T-helper 2 cell (primary cell): ENCODE measurements around the gene SRPK1.
A peak's percentile ranks its signal among the peaks of the same experiment; 100 is the strongest.

Experiments used
- DNase-seq, 5 experiments: peaks; one replicate each; pipeline versions ENCODE4 v3.0.0 to v3.0.0-alpha.2; 2012 to 2022

The SRPK1 gene

GRCh38 chr6:35810971-35811698 lies 109.8 kb downstream of the SRPK1 start:
- DNase-seq, result no peak

- DNase-seq, result no peak
Observed at GRCh38 chr6:35809809-35810208, 111.1 kb downstream of the SRPK1 start.

GRCh38 chr6:35808688-35809087 lies 112.2 kb downstream of the SRPK1 start:
- no peak for DNase-seq

GRCh38 chr6:35804996-35805736 lies 115.7 kb downstream of the SRPK1 start, which contains the start of gene LHFPL5:
Gene LHFPL5 (plus strand): TSS chr6:35805352. CDS start chr6:35805671, 319 bp downstream.
- DNase-seq, result peak in 4 of 5 experiments; percentile 10 to 46 (median 24)

DNA sequence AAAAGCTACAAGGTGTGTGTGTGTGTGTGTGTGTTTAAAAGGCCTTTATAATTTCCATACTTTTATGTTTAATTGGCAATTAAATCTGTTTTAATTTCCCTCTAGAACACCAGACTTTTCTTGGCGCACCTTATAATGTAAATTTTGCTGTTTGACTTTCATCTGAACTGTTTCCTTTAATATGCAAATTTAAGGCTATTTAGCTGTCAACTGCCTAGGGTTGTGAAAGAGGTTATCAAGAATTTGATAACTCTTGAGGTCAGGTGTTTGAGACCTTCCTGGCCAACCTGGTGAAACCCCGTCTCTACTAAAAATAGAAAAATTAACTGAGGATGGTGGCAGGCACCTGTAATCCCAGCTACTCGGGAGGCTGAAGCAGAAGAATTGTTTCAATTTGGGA lies 119.8 kb downstream of the SRPK1 start:
- no peak for DNase-seq

DNA sequence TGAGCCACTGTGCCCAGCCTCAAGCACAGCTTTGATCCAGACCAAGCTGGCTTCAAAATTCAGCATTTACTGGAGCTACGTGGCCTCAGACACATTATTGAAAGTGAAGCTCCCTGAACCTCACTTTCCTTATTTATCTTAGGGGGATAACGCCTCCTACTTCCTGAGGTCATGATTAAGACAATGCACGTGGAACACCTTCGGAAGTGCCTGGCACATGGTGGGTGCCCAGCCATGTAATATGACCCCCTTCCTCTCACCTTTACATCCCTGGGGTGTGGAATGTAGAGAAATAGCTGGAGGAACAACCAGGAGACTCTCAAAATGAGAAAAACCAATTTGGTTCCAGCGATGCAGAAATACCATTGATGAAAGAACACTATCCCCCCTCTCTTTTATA lies 122.2 kb downstream of the SRPK1 start:
- no peak for DNase-seq

GRCh38 chr6:35797837-35798526 lies 122.9 kb downstream of the SRPK1 start:
- no peak for DNase-seq

- DNase-seq, result no peak
Observed at GRCh38 chr6:35796236-35796635, 124.7 kb downstream of the SRPK1 start.

GRCh38 chr6:35795453-35796071 lies 125.3 kb downstream of the SRPK1 start:
- no peak for DNase-seq

GRCh38 chr6:35794536-35795452 lies 126.1 kb downstream of the SRPK1 start:
- no peak for DNase-seq

DNA sequence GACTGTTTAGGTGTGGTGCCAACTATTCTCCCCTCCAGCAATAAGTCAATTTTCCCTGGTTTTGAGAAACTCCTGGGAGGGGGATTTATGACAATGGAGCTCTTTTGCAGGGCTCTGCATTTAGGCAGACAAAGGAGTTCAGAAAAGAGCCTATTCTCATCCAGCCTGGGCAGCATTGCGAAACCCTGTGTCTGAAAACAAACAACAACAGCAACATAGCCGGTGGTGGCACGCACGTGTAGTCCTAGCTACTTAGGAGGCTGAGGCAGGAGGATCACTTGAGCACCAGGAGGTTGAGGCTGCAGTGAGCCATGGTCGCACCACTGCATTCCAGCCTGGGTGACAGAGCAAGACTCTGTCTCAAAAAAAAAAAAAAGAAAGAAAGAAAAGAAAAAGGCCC lies 130.2 kb downstream of the SRPK1 start:
- DNase-seq, result no peak

GRCh38 chr6:35788423-35788982 lies 132.4 kb downstream of the SRPK1 start:
- DNase-seq, result no peak

DNA sequence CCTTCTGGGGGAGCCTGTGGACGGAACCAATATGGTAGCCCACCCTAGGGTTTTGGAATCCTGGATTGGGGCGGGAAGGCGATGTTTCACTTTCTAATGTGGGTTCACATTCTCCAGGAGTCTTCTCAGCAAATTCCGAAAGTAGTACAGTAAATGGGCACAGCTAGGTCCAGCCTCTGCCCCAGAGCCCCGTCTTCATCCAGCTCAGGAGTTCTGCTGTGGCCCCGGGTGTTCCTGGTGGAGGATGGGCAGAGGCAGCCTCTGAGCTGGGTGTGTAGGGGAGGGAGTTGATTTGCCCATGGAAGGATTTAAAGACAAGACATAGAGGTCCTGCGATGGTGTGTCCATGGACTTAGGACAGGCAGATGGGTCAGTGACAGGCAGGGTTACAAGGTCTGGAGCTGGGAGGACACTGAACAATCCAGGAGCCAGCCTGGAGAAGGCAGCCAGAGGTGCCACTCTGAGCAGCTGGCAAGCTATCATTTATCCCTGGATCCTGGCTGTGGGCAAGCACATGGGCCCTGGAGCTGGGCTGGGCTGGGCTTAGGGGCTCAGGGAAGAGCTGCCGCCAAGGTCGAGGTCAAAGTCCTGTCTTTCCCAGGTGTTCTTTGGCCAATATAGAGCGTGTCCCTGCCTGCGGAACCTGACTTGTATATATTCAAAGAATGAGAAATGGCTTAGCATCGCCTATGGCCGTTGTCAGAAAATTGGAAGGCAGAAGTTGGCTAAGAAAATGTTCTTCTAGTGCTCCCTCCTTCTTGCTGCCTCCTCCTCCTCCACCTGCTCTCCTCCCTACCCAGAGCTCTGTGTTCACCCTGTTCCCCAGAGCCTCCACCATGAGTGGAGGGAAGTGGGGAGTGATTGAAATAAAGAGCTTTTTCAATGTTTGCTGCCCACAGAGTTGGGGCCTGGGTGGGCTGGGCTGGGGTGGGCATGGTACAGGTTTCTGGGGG lies 133.4 kb downstream of the SRPK1 start:
- no peak for DNase-seq

DNA sequence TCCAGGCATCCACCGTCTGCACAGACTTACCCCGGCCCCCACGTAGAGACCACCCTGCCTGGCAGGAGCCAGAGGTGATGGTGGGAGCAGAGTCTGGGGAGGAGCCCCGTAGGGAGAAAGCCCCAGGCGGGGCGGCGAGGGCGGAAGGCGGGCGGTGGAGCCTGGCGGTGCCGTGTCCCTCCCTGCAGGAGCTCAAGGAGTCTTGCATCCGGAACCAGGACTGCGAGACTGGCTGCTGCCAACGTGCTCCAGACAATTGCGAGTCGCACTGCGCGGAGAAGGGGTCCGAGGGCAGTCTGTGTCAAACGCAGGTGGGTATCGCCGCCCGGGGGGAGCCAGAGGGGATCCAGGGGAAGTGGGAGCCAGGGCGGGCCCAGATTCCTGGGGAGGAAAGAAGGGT lies 134.1 kb downstream of the SRPK1 start:
- DNase-seq, result no peak

GRCh38 chr6:35786272-35786671 lies 134.6 kb downstream of the SRPK1 start:
- no peak for DNase-seq

DNA sequence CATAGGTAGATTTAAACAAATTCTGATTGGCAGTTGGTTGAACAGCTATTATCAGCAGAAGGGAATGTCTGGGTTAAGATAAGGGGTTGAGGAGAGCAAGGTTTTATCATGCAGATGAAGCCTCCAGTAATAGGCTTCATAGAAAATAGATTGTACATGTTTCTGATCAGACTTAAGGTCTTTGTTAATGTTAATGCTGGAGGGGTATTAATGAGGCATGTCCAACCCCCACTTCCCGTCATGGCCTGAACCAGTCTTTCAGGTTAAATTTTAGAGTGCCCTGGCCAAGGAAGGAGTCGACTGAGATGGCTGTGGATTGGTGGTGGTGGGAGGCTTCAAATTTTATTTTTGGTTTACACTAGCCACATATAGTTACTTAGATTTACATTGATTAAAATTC lies 136.7 kb downstream of the SRPK1 start:
- no peak for DNase-seq
